Neural progenitor cell (in vitro differentiated cells): Measurements from ENCODE around the gene MEX3D. TPM values are rescaled to one million over a fixed set of nuclear protein-coding genes. Genes with fewer than 3 reads are reported as not detected.
A peak's percentile ranks its signal among the peaks of the same experiment; 100 is the strongest.

ENCODE experiments used
- DNase-seq: peaks from one replicate; pipeline ENCODE4 v3.0.0-alpha.2; 2016; ENCODE audit warnings: low spot score
- H2AFZ ChIP-seq: fragments of 200-600 bp; sonication (generic); replicated peaks from 2 replicates; pipeline ENCODE4 v1.6.1; 2016; ENCODE audit warnings: antibody characterized with exemption
- H3F3A ChIP-seq: fragments of 200-600 bp; sonication (generic); 2 replicates; pipeline ENCODE4 v1.6.1; 2016; ENCODE audit warnings: antibody characterized with exemption, low read depth
- H3K27ac ChIP-seq: fragments of 200-600 bp; sonication (generic); 2 replicates; pipeline ENCODE4 v1.5.1; 2016; ENCODE audit warnings: mild to moderate bottlenecking
- H3K27me3 ChIP-seq: fragments of 200-600 bp; sonication (generic); 2 replicates; pipeline ENCODE4 v1.6.1; 2016; ENCODE audit warnings: mild to moderate bottlenecking, moderate library complexity
- H3K36me3 ChIP-seq: fragments of 200-600 bp; sonication (generic); 2 replicates; pipeline ENCODE4 v1.5.1; 2016
- H3K4me1 ChIP-seq: fragments of 200-600 bp; sonication (generic); 2 replicates; pipeline ENCODE4 v1.6.1; 2016; ENCODE audit warnings: mixed run types
- H3K4me2 ChIP-seq: fragments of 200-600 bp; sonication (generic); 2 replicates; pipeline ENCODE4 v1.6.1; 2016
- H3K4me3 ChIP-seq: fragments of 200-600 bp; sonication (generic); 2 replicates; pipeline ENCODE4 v1.5.1; 2016
- H3K79me2 ChIP-seq: fragments of 200-600 bp; sonication (generic); 2 replicates; pipeline ENCODE4 v1.6.1; 2016; ENCODE audit warnings: low read depth
- H3K9ac ChIP-seq: fragments of 200-600 bp; sonication (generic); 2 replicates; pipeline ENCODE4 v1.6.1; 2016
- H3K9me3 ChIP-seq: fragments of 200-600 bp; sonication (generic); 2 replicates; pipeline ENCODE4 v1.5.1; 2016; ENCODE audit warnings: low read depth
- H4K20me1 ChIP-seq: fragments of 200-600 bp; sonication (generic); 2 replicates; pipeline ENCODE4 v1.6.1; 2016; ENCODE audit warnings: low read depth
- H3K27ac Mint-ChIP-seq: 3 replicates; pipeline ENCODE4 v1.8.0; 2021; ENCODE audit warnings: mixed read lengths
- H3K27me3 Mint-ChIP-seq: 2 replicates; pipeline ENCODE4 v1.8.0; 2022; ENCODE audit warnings: low read depth, mild to moderate bottlenecking, inconsistent platforms, moderate library complexity, mixed read lengths; ENCODE audit not compliant: insufficient read depth
- H3K36me3 Mint-ChIP-seq: 3 replicates; pipeline ENCODE4 v1.8.0; 2021; ENCODE audit warnings: mixed read lengths
- H3K4me1 Mint-ChIP-seq: 3 replicates; pipeline ENCODE4 v1.8.0; 2021; ENCODE audit warnings: mixed read lengths
- H3K4me3 Mint-ChIP-seq: 3 replicates; pipeline ENCODE4 v1.8.0; 2021; ENCODE audit warnings: mild to moderate bottlenecking, moderate library complexity, mixed read lengths
- H3K9me3 Mint-ChIP-seq: 3 replicates; pipeline ENCODE4 v1.8.0; 2020; ENCODE audit warnings: mixed read lengths
- CTCF ChIP-seq: fragments of 200-600 bp; sonication (generic); IDR thresholded peaks from 2 replicates; pipeline ENCODE4 v1.5.1; 2017; ENCODE audit warnings: antibody characterized with exemption, mild to moderate bottlenecking
- EZH2 ChIP-seq: fragments of 200-600 bp; sonication (generic); IDR thresholded peaks from 2 replicates; pipeline ENCODE4 v1.6.1; 2017; ENCODE audit warnings: antibody characterized with exemption, mild to moderate bottlenecking, moderate library complexity
- EZH2phosphoT487 ChIP-seq: fragments of 200-600 bp; sonication (generic); IDR thresholded peaks from 2 replicates; pipeline ENCODE4 v1.6.1; 2017; ENCODE audit warnings: antibody characterized with exemption
- total RNA-seq: library from RNA; depleted of rRNA; stranded (reverse); fragments of >200 nt; gene quantifications from 2 replicates; pipeline ENCODE4 v1.2.3, GENCODE V29; 2015; ENCODE audit warnings: low replicate concordance

MEX3D gene
- 15.9 and 87.3 TPM in 2 replicates for total RNA-seq

DNA sequence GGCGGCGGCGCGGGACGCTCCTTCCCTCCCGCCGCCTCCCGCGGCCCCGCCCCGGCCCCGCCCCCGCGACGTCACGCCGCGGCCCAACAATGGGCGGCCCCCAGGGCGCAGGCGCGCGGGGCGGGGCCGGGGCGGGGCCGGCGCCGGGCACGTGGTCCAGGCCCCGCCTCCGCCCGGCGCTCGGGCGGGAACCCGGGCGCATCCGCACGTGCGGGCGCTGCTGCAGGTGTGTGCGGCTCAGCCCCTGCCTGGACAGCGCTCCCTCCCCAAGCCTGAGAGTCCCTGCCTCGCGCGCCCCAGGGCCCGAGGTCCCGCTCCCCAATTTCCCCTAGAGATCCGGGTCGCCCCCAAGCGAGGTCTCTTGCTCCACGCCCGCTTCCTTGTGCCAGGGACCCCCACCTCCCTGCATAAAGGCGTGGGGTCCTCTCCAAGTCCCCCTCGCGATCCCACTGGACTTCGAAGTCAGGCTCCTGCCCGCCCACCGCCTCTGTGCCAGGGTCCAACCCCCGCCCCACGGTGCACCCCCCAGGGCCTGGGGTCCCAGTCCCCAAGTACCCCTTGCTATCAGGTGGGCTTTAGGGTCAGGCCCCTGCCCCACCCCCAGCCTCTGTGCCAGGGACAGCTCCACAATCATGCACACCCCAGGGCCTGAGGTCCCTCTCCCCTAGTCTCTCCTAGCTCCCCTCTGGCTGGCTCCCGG, at the start of gene MEX3D:
Gene MEX3D, minus strand, starts transcription at position 6 of the 700 bp plus-strand sequence. CDS start 267 bp downstream, outside the sequence.
- Histone ChIP-seq H3K36me3 (no peaks in the 10 kb centered on the region), H3K4me3 (peak within 1 kb of the TSS; percentile 76), H3K27ac (peak within 1 kb of the TSS; percentile 89), H2AFZ (no peak within 1 kb of the TSS), H3K27me3 (peaks cover 23% of the 10 kb centered on the region), H3F3A (peaks cover 14% of the 10 kb centered on the region), H3K79me2 (peaks cover 41% of the 10 kb centered on the region), H4K20me1 (peaks cover 41% of the 10 kb centered on the region), H3K9ac (peak within 1 kb of the TSS; percentile 86), H3K4me1 (peaks cover 11% of the 10 kb centered on the region), H3K9me3 (no peaks in the 10 kb centered on the region), H3K4me2 (peak within 1 kb of the TSS; percentile 91)
- H3K4me3 Mint-ChIP-seq = peak within 1 kb of the TSS; percentile 85
- H3K27ac Mint-ChIP-seq = no peak within 1 kb of the TSS
- H3K4me1 Mint-ChIP-seq = peaks cover 12% of the 10 kb centered on the region
- peaks cover 17% of the 10 kb centered on the region for H3K27me3 Mint-ChIP-seq
- TF ChIP-seq EZH2phosphoT487 (no peak), EZH2 (no peak), CTCF (no peak)
- H3K9me3 Mint-ChIP-seq = peaks cover 3% of the 10 kb centered on the region
- DNase-seq = peak; percentile 90
- H3K36me3 Mint-ChIP-seq = peaks cover 7% of the 10 kb centered on the region

DNA sequence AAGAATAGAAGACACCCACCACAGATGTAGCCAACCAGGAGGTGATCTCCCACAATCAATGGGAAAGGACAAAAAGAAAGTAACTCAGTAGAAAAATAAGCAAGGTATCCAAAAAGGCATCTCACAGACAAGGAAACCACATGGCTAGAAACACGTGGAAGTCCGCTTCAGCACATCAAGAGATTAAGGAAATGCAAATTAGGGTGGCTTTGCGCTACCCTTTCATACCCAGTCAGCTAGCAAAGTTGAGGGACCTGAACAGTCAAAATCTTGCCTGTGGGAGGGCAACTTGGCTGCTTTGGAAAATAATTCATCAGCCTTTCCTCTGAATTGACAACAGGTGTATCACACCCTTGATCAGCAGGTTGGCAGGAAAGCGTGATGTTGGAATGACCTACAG, 48.8 kb upstream of the MEX3D start:
- no peaks in the 10 kb centered on the region for H3K36me3 ChIP-seq
- H3K36me3 Mint-ChIP-seq = peaks cover 27% of the 10 kb centered on the region
- no peak overlapping the region for H3K4me3 Mint-ChIP-seq

DNA sequence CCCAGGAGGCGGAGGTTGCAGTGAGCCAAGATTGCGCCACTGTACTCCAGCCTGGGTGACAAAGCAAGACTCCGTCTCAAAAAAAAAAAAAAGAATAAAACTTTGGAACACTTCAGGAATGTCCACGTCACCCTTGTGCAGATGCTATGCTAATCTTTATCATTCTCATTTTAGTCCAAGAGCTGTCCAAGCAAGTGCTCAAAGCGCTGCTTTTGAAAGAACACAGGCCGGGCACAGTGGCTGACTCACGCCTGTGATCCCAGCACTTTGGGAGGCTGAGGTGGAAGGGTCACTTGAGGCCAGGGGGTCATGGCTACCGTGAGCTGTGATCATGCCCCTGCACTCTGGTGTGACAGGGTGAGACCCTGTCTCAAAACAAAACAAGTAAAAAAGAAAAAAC, 48.3 kb upstream of the MEX3D start:
- Histone ChIP-seq H3K27me3 (no peaks in the 10 kb centered on the region), H3K36me3 (no peaks in the 10 kb centered on the region), H3K9me3 (no peaks in the 10 kb centered on the region), H3K79me2 (peaks cover 8% of the 10 kb centered on the region), H3K4me1 (no peaks in the 10 kb centered on the region), H3K4me3 (no peak overlapping the region), H3K27ac (no peak overlapping the region), H3K9ac (no peak overlapping the region), H4K20me1 (peaks cover 64% of the 10 kb centered on the region), H3F3A (peaks cover 17% of the 10 kb centered on the region), H2AFZ (no peak overlapping the region), H3K4me2 (no peak overlapping the region)
- Mint-ChIP-seq H3K36me3 (peaks cover 27% of the 10 kb centered on the region), H3K4me1 (no peaks in the 10 kb centered on the region), H3K4me3 (no peak overlapping the region), H3K27ac (no peak overlapping the region), H3K27me3 (peaks cover 4% of the 10 kb centered on the region), H3K9me3 (peaks cover 2% of the 10 kb centered on the region)
- DNase-seq = no peak
- TF ChIP-seq EZH2 (no peak), CTCF (no peak), EZH2phosphoT487 (no peak)

More for the DNA sequence above, 48.8 kb upstream of the MEX3D start:
- Mint-ChIP-seq H3K27me3 (peaks cover 4% of the 10 kb centered on the region), H3K9me3 (peaks cover 2% of the 10 kb centered on the region), H3K4me1 (no peaks in the 10 kb centered on the region), H3K27ac (peak overlapping the region; percentile 51)
- no peaks in the 10 kb centered on the region for H3K27me3 ChIP-seq
- peaks cover 8% of the 10 kb centered on the region for H3K79me2 ChIP-seq
- DNase-seq = no peak
- H3K4me2 ChIP-seq = no peak overlapping the region
- H3F3A ChIP-seq = peaks cover 16% of the 10 kb centered on the region
- H3K4me3 ChIP-seq = no peak overlapping the region
- no peak overlapping the region for H3K9ac ChIP-seq
- no peaks in the 10 kb centered on the region for H3K4me1 ChIP-seq
- H3K9me3 ChIP-seq = no peaks in the 10 kb centered on the region
- peaks cover 68% of the 10 kb centered on the region for H4K20me1 ChIP-seq
- H3K27ac ChIP-seq = no peak overlapping the region
- H2AFZ ChIP-seq = no peak overlapping the region
- TF ChIP-seq EZH2 (no peak), EZH2phosphoT487 (no peak), CTCF (no peak)
